DMS53 (cell line): Measurements from ENCODE around the gene ACBD4.

Experiments used
- DNase-seq: peaks from one replicate; lab custom pipeline; 2025; lab: John Stamatoyannopoulos, UW

ACBD4 gene

DNA sequence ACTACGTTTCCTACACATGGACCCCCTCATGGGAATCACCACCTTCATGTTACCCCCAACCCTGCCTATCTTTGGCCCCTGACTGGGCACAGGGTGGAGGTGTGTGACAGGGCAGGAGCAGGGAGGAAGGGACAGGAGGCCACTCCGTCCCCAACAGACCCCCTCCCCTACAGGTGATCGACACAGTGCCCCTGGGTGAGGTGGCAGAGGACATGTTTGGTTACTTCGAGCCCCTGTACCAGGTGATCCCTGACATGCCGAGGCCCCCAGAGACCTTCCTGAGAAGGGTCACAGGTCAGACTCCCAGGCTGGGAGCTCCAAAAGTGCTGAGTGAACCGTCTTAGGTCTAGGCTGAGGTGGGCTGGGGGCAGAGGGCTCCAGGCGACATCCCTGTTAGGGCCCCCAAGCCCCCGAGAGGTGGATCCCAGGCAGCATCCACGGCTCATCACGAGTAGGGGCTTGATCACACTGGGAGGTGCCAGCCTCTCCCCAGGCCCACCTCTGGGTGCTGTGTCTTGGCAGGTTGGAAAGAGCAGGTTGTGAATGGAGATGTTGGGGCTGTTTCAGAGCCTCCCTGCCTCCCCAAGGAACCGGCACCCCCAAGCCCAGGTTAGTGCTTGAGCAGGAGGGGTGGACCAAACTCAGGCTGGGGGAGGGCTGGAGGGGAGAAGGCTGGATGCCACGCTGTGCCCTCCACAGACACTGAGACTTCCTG is 1.5 kb downstream of the ACBD4 start:
- DNase-seq: no peak

DNA sequence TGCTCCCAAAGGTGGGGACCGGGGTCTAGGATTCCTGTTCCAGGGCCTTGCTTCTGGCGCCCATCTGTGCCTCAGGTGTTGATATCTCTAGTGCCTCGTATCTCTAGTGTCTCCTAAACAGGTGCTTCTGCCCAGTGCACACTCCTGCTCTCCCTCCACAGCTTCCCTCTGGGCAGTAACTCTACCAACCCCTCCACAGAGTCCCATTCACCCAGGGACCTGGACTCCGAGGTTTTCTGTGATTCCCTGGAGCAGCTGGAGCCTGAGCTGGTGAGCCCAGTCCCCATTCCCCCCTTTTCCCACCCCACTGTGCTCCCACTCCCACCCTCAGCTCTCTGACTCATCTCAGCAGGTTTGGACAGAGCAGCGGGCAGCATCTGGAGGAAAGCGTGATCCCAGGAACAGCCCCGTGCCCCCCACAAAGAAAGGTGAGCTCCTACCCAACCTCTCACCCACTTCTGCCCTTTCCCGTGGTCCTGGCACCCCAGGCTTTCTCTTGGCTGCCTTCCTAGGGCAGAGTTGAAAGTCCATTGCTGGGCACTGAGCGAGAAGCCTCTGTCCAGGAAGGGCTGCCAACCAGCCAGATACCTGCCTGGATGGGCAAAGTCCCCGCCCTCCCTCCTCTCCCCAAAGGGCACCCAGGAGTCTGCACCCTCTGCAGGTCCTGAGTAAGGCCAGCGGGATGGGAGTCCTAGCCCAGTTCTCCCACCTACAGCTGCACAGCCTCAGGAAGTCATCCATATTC is 2.2 kb downstream of the ACBD4 start:
- DNase-seq: no peak

DNA sequence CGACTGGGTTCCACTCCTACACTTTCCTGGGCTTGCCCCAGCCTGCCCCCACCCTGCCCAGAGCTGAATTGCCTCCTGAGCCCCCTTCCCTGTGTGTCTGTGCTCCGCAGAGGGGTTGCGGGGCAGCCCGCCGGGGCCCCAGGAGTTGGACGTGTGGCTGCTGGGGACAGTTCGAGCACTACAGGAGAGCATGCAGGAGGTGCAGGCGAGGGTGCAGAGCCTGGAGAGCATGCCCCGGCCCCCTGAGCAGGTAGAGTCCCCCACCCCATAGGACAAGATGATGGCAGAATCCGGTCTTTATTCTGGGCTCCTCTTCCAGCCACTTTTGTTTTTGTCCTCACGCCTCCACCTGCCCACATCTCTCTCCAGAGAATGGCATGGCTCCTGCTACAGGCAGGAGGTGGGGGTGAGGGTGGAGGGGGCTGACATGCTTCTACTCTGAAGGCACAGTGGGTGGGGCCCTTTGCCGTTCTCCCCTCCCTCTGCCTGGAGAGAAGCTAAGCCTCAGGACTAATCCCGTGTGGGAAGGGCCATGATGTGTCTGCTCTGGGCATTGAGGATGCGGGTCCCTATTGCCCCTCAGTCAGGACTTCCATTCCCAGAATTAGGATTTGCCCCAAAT is 3.5 kb downstream of the ACBD4 start:
- DNase-seq: no peak

DNA sequence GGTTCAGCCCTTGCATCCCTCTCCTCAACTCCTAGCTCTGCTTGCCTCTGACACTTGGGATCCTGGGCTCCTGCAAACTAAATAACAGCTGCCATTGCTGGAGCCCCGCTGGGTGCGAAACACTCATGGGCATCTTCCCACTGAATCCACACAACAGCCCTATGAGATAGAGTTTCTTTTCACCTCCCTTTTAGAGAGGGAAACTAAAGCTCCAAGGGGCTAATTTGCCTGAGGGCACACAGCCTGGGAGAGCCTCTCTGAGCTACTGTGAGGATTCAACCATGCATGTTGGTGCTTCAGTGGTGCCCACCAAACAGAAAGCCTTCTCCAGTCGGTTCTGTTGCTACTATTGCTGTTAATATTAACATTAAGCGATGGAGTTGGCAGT is 4.0 kb downstream of the ACBD4 start:
- DNase-seq: no peak

DNA sequence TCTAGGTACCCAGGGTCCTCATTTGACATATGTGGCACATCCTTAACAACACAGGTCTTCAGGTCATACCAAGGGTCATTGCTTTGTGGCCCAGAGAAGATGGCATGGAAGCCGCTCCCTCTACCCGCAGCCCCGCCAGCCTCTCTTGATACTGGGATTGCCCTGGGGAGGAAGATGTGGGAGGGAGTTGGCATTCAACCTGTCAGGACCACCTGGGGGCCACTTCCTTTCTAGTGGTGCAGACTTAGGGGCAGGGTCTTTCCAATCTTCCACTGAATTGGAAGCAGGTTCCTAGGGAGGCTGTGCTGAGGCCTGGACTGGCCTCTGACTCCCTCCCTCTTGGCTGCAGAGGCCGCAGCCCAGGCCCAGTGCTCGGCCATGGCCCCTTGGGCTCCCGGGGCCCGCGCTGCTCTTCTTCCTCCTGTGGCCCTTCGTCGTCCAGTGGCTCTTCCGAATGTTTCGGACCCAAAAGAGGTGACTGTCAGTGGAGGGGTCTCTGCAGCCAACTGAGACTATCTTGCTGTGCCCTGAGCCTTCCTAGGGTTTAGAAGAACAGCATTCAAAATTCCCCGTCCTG is 7.7 kb downstream of the ACBD4 start:
- DNase-seq: no peak

DNA sequence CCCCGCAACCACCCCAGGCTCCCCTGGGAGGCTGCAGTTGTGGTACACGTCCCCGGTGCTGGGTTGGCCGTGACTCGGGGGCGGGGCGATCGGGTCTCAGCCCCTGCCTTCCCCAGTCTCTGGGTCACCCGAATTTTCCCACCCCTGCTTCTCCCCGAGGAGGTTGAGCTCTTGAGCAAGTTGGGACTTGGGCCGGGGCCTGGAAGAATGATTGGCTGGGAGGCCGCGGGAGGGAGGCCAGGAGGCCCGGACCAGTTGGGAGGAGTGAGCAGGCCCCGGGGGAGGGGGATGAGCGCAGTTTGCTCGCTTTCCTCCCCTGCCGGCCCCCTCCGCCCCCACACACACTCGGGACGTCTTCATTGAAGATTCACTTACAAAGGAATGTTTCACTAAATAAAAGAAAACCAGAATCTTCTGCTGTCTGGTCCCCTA is 8.3 kb downstream of the ACBD4 start:
- DNase-seq: no peak

DNA sequence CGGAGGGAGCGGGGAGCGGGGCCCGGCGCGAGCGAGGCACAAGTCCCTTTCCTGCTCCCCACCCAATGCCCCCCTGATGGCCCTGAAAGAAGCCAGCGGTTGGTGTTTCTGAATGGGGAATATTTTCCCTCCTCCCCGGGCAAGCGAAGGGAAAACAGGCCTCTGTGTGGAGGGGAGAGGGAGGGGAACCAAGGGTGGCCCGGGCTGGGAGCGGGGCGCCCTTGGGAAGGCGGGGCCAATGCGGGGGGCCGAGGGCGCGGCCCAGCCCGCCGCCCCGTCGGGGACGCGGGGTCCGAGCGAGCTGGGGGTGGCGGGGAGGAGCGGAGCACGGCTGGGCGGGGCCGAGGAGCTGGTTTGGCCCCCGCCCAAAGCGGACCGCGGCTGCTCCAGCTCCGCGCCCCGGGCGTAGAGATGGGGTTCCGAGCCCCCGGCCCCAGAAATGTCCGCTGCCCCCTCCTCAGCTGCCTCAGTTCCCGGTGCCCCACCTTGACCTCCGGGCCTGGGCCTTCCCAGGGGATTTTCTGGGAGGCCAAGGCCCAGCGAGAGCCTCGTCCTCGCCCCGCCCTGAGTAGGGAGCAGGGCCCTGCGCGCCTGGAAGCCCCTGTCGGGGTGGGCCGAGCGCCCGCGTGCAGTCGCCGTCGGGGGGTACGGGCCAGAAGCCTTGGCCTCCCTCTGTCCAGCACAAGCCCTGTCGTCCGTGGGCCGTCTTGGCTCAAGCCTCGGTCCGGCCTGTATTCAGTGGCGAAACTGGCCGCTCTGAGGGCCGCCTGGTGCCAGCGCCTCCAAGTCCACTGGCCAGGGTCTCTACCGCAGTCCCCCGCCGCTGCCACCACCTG is 8.9 kb downstream of the ACBD4 start:
- DNase-seq: peak; percentile 69

DNA sequence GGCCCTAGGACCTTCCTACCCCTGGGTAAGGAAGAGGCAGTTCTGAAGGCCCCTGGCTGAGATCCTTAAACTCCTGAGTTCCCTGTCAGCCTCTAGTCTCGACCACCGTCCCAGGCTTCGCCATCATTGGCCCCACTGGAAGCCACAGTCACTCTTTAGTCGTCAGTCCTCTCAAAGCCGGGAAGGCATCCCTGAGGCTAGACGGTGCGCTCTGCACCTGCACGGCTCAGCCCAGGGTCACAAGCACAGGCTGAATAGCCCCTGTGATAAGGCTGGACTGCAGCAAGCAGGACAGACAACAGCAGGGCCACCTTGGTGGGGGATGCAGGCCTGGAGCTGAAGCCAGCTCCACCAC is 9.5 kb downstream of the ACBD4 start:
- peak; percentile 66 for DNase-seq

DNA sequence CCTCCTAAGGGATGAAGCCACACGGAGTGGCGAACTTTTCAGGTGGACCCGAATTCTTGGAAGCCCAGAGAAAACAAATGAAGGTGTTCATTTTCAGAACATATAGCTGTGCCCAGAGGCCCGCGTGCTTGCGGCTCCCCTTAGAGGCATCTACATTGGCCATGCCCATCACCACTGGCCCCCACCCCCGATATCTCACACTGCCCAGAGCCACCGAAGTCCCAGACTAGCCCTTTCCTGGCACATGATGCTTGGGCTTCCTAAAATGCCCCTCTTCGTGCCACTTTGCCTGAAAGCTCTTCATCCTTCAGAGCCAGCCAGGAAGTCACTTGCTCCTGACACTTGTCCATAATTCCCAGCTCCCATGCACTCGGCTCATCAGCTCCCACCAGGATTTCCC is 10.7 kb downstream of the ACBD4 start:
- DNase-seq: no peak

DNA sequence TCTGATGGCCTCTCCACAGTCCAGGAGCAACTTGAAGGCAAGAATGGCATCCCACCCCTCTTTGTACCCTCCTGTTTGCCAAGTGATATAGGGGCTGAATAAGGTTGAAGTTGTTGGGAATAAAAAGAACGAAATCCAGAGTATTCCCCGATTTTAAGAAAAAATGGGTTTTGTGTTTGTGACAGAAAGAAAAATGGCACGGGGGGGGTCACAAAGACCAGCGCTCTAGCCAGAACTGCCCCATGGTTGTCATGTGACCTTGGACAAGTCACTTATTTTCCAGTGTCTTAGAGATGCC is 11.1 kb downstream of the ACBD4 start:
- no peak for DNase-seq

DNA sequence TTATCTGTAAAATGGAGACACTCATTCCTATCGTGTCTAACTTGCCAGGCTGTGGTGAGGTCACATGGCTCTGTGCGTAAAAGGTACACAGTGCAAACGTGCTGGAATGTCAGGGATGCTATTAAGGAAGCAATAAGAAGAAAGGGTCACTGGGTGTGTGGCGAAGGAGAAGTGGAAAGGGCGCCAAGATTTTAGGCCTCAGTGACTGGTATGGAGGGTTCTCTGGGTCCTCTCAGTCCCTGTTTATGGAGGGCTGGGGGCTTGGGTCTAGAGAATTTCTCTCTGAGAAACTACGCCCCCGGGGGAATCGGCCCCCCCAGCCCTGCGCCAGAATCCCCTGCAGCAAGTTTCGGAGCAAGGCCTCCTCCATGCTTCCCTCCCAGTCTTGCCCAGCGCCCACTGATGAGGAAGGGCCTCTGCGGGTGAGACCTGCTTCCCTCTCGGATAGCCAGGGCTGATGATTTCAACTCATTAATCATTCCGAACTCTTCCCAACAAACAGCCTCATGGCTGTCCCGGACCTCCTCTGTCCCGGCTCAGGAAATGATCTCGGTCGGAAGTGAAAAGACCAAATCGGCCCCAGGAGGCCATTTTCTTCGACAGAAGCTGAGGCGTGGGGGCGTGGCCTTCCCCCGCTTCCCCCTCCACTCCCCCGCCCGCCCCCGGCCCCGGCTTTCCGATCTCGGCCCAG is 11.5 kb downstream of the ACBD4 start:
- DNase-seq: peak; percentile 92

DNA sequence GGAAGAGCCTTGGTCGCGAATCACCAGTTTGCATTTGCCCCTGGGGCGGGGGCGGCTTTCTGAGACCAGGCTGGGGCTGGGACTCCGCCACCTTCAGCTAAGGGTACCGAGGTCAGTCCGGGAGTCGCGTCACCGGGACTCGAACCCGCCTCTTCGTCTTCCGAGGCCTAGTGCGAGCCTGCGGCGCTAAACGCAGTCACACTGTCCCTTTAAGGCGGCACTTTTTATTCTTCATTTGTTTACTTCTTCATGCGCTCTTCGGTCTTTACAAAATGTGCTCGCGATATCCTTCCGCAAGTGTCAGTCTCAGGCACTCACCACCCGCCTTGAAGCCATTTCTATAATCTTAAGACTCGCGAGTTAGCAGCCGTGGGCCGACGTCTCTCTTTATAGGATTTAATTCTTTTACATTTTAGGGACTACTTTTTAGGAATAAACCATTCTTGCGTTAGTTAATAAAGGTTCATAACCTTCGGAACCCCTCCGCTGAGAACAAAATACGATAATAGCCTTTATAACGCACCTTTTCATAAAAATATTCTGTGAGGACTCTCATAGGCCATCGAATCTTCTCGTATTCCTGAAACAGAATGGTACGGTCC is 12.2 kb downstream of the ACBD4 start:
- DNase-seq: peak; percentile 99

DNA sequence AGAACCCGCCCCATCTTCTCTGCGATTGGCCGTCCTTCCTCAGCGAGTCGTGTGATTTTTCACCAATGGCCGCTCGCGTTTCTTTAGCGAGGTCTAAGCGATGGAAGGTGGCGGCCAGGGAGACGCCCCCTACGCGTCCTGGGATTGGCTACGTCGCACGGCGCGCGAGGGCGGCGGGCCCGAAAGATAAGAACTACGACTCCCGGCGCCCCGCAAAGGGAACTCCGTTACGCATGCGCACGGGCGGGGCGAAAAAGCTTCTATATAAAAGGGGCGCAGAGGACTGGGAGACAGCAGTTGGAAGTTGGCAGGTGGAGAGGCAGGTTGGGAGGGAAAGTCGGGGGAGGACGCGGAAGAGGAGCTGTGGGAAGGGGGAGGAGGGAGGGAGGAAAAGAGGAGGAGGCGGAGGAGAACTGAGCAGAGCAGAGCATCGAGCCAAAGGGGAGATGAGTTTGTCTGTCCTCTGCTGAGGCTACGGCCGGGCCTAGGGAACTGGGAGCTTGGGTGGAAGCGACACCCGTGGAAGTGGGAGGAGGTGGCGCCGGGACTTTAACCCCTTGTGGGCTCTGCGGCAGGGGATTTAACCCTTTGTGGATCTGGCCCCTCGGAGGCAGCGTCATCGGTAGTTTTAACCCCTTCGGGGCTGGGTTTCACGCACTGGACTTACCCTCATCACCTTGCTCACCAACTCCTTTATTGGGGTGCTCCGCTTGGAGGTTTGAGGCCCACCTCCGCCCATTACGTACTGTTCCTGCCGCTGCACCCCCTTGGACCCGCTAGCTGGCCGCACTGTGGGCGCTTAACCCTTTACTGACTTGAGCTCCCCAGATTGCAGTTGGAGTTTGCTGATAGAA is 12.9 kb downstream of the ACBD4 start, which contains the start of gene HEXIM1:
TSS of gene HEXIM1 (plus strand) at position 293 of the 854 bp plus-strand sequence. CDS start 716 bp downstream, outside the sequence.
- peak; percentile 100 for DNase-seq

DNA sequence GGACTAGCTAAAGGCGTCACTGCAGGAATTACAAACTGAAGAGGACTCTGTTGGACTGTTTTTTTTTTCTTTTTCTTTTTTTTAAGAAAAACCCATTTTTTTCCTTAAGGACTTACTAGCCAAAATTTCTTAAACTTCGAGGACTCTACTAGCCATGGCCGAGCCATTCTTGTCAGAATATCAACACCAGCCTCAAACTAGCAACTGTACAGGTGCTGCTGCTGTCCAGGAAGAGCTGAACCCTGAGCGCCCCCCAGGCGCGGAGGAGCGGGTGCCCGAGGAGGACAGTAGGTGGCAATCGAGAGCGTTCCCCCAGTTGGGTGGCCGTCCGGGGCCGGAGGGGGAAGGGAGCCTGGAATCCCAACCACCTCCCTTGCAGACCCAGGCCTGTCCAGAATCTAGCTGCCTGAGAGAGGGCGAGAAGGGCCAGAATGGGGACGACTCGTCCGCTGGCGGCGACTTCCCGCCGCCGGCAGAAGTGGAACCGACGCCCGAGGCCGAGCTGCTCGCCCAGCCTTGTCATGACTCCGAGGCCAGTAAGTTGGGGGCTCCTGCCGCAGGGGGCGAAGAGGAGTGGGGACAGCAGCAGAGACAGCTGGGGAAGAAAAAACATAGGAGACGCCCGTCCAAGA is 13.7 kb downstream of the ACBD4 start:
- peak; percentile 92 for DNase-seq

DNA sequence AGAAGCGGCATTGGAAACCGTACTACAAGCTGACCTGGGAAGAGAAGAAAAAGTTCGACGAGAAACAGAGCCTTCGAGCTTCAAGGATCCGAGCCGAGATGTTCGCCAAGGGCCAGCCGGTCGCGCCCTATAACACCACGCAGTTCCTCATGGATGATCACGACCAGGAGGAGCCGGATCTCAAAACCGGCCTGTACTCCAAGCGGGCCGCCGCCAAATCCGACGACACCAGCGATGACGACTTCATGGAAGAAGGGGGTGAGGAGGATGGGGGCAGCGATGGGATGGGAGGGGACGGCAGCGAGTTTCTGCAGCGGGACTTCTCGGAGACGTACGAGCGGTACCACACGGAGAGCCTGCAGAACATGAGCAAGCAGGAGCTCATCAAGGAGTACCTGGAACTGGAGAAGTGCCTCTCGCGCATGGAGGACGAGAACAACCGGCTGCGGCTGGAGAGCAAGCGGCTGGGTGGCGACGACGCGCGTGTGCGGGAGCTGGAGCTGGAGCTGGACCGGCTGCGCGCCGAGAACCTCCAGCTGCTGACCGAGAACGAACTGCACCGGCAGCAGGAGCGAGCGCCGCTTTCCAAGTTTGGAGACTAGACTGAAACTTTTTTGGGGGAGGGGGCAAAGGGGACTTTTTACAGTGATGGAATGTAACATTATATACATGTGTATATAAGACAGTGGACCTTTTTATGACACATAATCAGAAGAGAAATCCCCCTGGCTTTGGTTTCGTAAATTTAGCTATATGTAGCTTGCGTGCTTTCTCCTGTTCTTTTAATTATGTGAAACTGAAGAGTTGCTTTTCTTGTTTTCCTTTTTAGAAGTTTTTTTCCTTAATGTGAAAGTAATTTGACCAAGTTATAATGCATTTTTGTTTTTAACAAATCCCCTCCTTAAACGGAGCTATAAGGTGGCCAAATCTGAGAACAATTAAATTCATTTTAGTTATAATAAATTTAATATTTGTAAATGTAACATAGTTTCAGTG is 14.5 kb downstream of the ACBD4 start:
- peak; percentile 88 for DNase-seq

DNA sequence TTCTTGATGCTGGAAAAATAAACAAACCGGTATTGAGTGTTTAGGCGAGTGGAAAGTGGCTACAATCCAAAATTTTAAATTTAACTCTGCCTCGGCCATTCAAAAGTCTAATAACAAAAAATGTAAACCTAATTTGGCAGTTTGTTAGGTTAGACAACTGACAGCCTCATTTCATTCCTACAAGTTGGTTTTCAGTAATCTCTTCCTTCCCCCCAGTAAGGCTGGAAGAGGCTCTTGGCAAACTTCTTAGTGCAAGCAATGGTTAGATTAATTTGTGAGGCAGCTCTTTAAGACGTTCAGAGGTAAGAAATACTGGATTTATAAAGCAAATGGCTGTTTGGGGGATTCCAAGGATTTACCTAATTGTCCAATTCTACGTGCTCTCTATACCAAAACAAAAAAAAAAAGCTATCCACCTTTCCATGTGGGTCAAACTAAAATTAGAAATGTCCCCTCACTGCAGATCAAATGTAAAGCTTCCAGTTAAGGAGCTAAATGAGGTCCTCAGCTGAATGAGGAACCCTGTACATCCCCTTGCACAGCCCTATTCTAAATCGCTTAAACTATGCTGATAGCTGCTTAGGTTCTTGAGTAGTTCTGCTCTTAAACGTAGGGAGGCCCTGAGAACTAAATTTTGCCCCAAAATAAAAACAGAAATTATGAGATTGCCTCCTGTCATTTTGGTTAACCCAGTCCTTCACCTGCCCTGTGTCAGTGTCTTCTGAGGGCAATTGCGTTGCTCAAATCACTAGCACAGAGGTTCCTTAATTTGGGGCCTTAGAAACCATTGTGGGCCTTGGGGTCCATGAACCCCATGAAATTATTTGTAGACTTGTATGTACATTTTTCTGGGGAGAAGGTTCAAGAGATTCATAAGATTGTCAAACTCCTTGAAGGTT is 15.7 kb downstream of the ACBD4 start:
- no peak for DNase-seq

DNA sequence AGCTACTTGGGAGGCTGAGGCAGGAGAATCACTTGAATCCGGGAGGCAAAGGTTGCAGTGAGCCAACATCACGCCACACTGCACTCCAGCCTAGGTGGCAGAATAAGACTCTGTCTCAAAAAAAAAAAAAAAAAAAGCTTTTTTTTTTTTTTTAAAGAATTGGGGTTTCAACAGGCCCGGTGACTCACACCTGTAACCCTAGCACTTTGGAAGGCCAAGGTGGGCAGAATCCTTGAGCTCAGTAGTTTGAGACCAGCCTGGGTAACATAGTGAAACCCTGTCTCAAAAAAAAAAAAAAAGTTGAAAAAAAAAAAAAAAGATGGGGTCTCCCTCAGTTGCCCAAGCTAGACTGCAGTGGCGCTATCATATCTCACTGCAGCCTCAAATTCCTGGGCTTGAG is 19.5 kb downstream of the ACBD4 start:
- no peak for DNase-seq
